Lung microvascular endothelial cell (primary cell): Measurements from ENCODE around the gene RAB43. TPM values are rescaled to one million over a fixed set of nuclear protein-coding genes. Genes with fewer than 3 reads are reported as not detected.

Experiments used
- DNase-seq, 2 donors: peaks; one replicate each; pipeline versions ENCODE4 v3.0.0 to v3.0.0-alpha.2; 2010; ENCODE audit warnings: low read depth in 2 of 2
- total RNA-seq: library from RNA; depleted of rRNA; stranded (reverse); fragments of >200 nt; gene quantifications from 2 replicates; pipeline ENCODE4 v1.2.1, GENCODE V29; 2014

The RAB43 gene
- total RNA-seq, 1 donor from 2014 or later = 90.9 TPM

DNA sequence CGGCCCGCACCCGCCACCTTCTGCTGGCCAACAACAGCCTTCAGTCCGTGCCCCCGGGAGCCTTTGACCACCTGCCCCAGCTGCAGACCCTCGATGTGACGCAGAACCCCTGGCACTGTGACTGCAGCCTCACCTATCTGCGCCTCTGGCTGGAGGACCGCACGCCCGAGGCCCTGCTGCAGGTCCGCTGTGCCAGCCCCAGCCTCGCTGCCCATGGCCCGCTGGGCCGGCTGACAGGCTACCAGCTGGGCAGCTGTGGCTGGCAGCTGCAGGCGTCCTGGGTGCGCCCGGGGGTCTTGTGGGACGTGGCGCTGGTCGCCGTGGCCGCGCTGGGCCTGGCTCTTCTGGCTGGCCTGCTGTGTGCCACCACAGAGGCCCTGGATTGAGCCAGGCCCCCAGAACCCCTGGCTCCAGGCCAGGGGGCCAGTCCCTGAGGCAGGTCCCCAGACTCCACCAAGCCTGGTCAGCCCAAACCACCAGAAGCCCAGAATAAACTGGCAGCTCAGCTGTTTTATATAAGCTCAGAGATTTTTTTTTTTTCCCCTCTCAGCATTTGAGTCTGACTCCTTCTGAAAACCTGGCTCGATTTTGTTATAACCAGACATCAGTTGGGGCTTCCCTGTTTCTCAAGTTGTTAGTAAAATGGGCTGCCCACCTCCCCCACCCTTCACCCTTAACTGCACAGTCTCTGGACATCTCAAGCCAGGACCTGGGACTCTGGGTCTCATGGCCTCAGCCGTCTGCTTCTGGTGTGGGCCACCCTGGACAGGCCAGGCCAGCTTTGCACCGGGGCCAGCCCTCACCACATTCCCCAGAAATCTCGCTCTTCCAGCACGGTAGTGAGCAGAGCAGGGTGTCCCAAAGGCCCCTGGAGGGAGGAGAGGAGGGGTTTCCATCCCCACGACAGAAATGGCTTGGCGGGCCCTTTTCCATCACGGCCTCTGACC lies 59.4 kb downstream of the RAB43 start:
- DNase-seq = no peak

DNA sequence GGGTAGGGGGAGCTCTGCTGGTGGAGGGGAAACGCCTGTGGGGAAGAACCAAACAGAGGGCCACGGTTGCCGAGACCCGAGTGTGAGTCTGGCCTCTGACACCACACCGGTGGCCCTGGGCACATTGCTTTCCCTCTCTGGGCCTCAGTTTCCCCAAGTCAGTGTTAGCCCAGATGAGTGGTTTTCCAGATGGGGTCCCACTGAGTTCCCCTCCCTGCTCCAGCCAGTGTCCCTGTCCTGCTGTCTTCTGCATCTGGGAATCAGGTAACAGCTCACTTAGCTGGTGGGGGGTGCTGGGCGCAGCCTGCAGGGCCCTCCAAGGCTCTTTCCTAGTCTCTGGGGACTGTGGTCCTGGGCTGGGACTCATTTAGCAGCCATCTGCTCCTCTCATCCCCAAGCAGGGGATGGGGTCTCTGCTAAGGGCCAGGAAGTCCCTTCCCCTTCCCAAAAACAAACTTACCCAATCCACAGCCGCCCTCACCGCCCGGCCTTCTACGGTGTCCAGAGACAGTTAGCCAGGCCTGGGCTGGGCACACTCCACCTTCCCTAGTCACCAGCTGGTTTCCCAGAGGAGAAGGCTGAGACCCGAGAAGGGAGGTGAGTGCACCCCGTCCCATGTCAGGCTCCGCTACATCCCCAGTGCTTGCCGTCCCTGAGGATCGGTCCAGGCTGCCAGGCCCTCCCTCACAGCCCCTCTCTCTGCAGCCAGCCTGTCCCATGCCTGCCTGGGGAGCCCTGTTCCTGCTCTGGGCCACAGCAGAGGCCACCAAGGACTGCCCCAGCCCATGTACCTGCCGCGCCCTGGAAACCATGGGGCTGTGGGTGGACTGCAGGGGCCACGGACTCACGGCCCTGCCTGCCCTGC lies 60.3 kb downstream of the RAB43 start:
- DNase-seq = no peak

DNA sequence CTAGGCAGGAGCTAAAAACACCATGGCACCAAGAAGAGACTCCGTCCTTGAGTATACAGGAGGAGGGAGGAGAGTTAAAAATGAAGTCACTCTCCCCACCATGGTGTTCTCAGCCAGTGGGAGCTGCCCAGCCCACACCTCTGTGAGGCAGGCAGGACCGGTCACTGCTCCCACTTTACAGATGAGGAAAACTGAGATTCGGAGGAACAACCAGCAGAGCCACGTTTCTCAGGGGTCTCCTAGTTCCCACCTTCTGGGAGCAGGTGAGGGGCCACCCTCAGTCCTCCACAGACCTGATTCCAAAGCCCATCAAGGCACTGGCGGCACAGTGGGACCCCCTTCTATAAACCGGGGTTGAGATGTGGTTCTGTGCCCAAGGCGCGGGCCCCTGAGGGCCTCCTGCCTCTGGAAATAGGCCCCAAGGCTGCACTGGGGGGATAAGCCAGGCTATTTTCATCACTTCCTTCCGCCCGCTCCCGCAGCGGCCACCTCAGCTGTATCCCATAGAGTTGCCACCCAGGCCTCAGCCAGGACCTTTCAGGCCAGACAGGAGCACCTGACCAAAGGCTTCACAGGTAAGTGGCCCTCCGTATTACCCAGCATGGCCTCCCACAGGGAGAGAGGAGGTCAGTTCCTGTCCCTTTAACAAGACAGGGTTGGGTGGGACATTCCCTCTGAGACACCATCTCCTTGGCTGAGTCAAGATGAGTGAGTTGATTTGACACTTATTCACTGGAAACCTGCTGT lies 61.2 kb downstream of the RAB43 start, which contains the start of gene GP9:
TSS of gene GP9 (plus strand) at position 504 of the 747 bp plus-strand sequence. CDS start 961 bp downstream, outside the sequence.
- no peak for DNase-seq

DNA sequence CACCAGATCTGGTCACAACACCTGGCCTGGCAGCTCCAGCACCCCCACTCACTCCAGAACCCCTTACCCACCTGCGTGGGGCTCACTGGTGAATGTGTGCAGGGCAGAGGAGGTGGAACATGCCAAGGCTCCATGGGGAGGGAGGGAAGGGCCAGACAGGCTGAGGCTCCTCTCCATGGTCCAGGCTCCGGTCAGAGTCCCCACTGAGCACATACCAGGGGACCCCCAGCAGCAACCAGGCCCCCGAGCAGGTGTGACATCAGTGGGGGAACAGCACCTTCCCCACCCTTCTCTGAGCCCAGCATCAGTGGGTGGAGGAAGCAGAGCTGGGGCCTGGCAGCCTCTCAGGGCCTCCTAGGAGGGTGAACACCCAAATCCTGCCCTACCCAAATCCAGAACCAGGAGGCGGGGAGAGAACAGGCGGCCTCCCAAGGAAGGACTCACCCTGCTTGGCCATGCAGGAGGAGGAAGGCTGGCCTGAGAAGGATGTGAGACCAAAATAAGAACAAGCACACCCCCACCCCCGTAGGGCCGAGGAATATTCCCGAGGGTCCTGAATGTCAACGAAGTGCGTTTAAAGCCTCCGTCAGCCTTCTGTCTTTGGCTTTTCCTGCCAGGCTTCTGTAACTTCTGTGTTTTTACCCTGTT lies 62.2 kb downstream of the RAB43 start:
- no peak for DNase-seq

DNA sequence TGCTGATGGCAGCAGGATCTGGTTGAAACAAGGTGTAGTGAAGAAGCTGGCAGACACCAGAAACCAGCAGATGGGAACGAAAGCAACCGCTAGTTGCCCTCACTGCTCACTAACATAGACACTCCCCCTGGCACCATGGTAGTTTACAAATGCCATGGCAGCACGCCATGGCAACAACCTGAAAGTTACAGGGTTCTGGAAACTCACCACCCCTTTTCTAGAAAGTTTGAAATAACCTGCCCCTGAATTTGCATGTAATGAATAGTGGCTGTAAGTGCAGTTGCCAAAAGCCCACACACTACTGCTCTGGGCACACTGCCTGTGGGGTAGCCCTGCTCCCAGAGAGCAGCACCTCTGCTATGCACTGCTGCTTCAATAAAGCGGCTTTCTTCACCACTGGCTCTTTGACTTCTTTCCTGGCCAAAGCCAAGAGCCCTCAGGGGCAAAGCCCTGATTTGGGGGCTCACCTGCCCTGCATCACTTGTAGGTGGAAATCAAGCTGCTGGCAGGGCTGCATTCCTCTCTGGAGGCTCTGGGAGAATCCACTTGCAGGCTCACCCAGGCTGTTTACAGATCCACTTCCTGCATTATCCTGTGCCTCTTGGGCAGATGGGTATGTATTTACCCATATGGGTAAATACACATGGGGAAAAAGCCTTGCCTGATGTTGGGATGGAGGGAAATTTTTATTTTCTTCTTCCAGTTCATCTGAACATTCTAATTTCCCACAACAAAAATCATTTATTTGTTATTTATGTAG lies 63.0 kb downstream of the RAB43 start:
- no peak for DNase-seq

DNA sequence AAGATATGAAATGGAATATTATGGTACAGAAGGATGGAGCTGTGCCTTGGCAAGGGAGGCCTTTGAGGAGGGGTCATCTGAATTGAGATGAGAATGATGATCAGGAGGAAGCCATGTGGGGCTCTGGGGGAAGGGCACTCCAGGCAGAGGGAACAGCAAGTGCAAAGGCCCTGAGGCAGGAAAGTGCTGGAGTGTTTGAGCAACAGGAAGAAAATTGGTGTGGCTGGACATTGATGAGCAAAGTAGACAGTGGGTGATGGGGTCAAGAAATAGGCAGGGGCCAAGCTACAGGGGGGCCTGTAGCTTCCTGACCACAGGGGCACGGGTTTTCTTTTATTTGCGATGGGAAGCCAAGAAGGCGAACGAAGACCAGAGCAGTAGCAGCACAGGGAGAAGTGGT lies 64.4 kb downstream of the RAB43 start:
- DNase-seq = no peak

DNA sequence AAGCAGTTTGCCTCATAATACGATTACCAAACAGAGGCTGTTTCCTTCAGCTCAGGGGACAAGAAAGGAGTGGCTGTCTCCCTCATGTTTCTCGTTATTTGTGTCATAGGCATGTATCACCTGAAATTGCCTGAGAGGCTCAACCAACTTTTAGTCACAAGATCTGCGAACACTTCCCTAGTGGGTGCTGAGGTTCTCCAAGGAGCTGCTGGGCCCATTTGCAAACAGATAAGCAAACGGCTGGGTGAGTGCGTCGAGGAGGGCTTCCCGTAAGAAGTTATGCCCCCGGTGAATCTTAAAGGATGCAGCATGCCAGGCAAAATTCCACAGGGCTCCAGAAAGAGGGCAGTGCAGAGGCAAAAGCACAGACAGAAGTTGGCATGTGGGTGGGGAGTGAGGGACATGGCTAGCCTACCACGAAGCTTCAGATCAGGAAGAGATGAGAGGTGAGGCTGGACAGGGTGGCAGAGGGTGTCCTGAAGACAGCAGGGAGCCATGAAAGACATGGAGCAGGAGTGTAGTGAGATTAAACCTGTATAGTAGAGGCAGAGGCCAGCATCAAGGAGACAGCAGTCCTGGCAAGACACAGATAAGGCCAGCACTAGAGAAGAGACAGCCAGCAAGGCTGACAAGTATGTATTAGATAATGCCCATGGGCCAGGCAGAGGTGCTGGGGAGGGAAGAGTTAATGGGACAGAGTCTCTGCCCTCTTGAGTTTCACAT lies 65.0 kb downstream of the RAB43 start:
- DNase-seq = no peak

DNA sequence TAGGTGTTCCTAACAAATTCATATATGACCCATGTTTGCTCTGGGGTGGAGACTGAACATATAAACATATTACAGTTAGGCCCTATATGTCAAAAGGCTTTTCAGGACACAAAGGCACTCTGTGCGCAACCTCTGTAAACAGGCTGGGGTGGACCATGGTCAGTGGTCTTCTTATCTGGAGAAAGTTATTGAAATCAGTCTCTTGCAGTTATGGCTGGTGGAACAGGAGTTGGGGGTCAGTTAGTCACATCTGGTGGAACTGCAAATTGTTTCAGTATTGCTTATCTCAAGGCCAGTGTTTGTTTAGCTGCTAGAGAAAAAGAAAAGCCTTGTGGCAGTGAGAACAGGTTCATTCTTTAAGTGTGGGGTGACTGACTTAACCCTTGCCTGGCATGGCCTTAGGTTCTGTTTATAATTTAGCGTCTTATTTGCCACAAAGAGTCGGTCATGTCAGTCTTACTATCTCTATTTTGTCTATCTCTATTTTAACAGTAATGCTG lies 66.9 kb downstream of the RAB43 start:
- DNase-seq = no peak

DNA sequence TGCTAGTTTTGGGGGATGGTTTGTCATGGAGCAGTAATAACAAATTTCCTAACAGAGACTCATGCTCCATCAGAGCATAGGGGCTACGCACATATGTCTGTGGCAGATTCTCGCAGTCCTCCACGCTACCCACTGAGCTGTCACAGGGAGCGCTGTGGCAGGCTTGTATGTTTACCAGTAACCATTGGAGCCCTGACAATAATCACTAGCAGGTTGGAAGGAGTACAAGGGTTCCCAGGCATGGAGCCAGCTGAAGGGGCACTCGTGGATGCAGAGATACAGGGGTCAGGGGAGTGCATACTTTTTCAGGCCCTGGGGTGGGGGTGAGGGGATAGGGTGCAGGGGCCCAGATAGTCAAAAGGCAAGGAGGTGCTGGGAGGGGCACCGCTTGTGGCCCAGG lies 68.9 kb downstream of the RAB43 start:
- peak; percentile 16 to 95 for DNase-seq

DNA sequence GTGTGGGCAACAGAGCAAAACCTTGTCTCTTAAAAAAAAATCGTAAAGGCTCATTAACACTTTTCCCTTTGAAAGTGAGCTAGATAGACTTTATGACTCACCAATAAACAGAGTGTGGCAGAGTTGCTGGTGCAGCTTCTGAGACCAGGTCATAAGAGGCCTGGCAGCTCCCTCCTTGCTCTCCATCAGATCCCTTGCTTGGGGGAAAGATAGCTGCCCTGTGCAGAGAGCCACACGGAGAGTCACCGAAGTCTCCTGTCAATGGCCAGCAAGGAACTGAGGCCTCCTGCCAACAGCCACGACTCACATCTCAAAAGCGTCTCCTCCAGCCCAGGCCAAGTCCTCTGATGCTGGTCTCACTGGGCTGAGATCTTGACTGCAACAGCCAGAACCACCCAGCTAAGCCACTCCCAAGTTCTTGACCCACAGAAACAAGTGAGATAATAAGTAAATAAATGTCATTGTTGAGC lies 69.7 kb downstream of the RAB43 start:
- DNase-seq = no peak

DNA sequence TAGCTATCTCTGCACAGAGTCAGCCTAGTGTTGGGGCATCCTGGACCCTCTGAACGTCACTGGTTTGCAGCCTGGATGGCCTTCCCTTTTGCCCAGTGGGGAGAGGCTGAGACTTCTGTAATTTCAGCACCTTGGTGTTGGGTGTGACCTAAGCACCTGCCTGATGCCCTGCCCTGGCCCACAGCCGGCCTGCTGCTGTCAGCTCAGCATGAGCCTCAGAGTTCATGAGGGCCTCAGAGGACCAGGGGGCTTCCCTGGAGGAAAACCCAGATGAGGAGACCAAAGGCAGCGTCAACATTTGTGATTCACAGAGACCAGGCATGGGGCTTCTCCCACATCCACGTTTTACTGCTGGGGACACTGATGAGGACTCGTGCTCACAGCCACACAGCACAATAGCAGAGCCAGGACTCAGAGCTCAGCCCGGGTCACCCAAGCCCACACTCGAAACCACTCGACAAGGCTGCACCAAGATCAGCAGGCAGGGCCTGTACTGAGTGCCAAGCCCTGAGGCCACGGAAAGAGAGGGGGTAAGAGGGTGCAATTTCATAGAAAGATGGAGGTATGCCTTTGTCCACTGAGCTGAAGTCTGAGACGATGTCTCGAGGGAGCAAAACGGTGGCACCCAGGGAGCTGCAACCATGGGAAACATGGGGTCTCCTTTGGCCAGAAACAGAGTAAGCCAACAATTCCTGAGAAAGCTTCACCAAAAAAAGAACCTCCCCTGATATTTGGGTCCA lies 70.9 kb downstream of the RAB43 start:
- no peak for DNase-seq

DNA sequence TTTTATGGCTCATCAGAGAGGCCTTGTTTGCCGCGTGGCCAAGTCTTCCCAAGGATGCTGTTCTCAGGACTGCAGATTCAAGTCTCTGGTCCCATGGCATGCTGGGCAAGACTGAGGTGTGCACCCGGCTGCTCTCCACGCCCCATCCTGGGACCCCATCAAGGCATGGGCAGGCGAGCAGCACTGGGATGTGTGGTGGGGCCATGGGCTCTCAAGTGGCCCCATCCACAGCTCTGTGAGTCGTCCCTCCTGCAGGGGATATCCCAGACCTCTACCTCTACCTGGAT lies 74.1 kb downstream of the RAB43 start:
- DNase-seq = no peak

DNA sequence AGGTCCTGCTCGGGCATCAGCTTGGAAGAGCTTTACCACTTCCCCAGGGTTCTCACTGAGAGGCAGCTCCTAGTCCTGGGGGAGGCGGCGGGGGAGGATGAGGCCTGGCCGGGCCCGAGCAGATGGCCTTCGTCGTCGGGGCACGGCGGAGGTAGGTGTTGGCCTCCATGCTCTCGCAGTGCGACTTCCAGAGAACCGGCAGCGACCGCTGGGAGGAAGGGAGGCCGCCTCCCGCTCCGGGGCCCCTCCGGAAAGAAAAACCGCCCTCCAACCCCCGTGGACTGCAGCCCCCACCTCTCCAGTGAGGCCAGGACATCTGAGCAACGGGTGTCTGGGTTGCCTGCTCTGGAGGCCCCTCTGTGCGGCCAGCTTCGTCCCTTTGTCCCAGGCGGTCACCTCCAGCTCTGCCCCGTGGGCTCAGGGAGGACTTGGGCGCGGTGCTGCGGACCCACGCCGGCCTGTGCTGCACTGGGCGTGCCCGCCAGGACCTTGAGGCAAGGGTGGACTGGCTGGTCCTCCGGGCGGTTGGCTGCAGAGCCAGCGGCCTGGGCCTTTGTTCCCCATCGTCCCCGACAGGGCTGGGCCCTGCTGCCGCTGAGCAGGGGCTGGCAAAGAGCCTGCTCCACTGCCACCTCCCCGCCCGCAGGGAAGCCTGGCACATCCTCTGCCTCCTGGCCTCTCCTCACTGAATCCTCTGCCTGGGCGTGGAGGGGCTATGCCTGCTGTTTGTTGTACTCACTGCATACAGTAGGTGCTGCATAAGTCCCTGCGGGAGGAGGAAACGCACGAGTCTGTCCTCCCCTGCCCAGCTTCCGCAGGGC lies 74.7 kb downstream of the RAB43 start:
- DNase-seq = no peak

DNA sequence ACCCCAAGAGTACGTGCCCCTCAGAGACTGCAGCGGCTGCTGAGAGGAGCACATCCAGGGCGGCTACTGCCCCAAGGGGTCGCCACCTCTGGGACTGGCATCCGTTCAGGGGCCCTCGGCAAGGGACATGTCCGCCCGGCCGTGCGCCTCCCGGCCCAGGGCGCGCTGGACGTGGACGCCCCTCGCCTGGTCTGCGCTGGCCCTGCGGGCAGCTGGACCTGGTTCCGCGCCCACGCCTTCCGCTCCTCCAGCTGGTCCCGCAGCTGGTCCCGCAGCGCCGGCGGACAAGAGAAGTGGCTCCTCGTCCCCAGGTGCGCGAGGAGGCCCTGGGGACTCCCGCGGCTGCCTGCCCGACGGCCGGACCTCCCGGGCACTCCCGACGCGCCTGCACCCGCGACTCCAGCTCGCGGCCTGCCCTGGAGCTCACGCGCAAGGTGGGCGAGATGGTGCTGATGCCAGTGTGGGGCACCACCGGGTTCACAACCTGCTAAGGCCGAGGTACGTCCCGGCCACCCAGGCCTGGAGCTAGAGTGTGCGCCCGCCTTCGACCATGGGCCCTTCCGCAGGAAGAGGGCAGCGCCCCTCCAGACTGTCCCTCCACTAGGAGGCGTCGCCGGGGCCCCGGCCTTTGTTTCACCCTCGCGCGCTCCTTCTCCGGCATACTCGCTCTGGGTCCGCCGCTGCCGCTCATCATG lies 75.4 kb downstream of the RAB43 start:
- DNase-seq = no peak

DNA sequence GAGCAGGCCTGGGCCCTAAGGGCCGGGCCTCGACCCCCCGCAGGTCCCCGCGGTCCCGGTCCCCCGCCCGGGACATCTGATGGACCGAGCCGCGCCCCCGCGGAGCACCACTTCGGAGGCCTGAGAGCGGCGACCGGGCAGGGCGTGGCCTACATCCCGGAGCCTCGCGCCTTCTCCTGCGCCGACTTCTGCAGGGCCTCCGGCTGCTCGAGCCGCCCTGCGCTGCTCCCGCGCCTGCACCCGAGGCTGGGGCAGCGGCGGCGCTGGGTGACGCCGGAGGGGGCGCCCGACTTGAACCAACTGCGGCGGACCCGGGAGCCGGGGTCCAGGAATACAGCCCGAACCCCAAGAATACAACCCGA lies 75.9 kb downstream of the RAB43 start:
- no peak for DNase-seq

DNA sequence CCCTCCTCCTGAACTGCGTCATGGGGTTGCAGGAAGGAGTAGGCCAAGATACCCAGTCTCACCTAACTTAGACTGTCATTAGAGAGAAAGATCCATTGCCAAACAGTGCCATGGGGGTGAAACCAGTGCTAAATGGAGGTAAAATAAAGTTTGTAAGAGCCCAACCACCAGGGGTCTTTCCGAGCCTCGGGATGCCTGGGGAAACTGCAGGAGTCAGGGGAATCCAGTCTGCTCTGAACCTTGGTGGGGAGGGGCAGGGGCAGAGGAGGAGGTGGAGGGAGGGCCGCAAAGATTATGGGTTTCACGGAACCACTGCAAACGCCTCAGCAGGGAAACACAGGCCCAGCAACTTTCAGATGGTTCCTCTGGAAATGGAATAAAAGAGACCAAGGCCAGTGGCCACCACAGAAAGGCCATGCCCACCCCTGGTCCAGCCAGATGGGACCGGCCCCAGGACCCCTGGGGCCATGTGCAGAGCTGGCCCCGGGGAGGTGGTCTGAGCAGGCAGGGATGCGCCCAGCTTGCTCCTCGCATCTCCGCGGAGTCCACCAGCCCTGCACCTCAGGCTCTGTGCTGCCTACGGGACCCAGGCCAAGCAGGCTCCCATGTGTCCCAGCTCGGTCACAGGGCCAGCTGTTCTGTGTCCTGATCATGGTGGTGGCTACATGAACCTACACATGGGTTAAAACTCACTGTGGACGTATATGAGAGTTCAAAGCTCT lies 80.9 kb downstream of the RAB43 start:
- no peak for DNase-seq

DNA sequence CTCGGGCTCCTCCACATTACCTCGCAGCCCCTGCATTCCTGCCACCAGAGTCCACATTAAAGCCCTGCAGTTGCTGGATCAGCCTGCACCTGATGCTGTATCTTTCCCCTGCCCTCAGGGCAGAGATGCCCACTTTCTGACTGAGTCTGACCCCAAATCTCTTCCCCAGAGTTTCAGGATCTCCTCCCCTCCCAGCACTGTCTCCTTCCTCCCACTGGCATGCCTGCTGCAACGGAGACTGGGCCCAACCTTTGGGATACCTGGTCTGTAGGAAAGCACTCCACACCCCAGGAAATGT lies 81.6 kb downstream of the RAB43 start:
- no peak for DNase-seq
